Peyer's patch (tissue), 4 donors: ENCODE data around the gene DDI2. TPM values are rescaled to one million over a fixed set of nuclear protein-coding genes. Genes with fewer than 3 reads are reported as not detected.

Experiments used
- DNase-seq, 3 donors: peaks; one replicate each; pipeline ENCODE4 v3.0.0-alpha.2; 2017 to 2019
- H3K27ac ChIP-seq, 4 donors: fragments of 200-600 bp; sonication (generic); one replicate each; pipeline ENCODE4 v1.5.1; 2016 to 2019
- H3K27me3 ChIP-seq, 2 donors: fragments of 200-600 bp; sonication (generic); one replicate each; pipeline ENCODE4 v1.5.1; 2019
- H3K36me3 ChIP-seq, 3 donors: fragments of 200-600 bp; sonication (generic); one replicate each; pipeline ENCODE4 v1.5.1; 2016 to 2019
- H3K4me1 ChIP-seq, 4 donors: fragments of 200-600 bp; sonication (generic); one replicate each; pipeline ENCODE4 v1.5.1; 2016 to 2019
- H3K4me3 ChIP-seq, 4 donors: fragments of 200-600 bp; sonication (generic); 1 replicate in 3 of 4; 2 replicates in 1 of 4; pipeline ENCODE4 v1.5.1; 2016 to 2019; ENCODE audit warnings: mild to moderate bottlenecking in 1 of 4
- H3K9me3 ChIP-seq, 4 donors: fragments of 200-600 bp; sonication (generic); one replicate each; pipeline ENCODE4 v1.5.1; 2016 to 2019; ENCODE audit warnings: mild to moderate bottlenecking in 1 of 4
- CTCF ChIP-seq, 6 experiments: fragments of 450-650 bp in 4 of 6; fragments of 200-600 bp in 2 of 6; sonication (generic) in 1 of 6; IDR thresholded peaks; one replicate each; pipeline ENCODE4 v1.5.1; 2017 to 2019; ENCODE audit warnings: antibody characterized with exemption in 6 of 6, mild to moderate bottlenecking in 3 of 6, moderate library complexity in 1 of 6
- POLR2A ChIP-seq, 2 donors: fragments of 450-650 bp; IDR thresholded peaks; one replicate each; pipeline ENCODE4 v1.5.1; 2017; ENCODE audit warnings: antibody characterized with exemption in 2 of 2, mild to moderate bottlenecking in 2 of 2, moderate library complexity in 2 of 2
- total RNA-seq, 4 donors: library from RNA; depleted of rRNA; stranded (reverse); fragments of >200 nt; gene quantifications; one replicate each; pipeline ENCODE4 v1.1.0, GENCODE V29; 2016

The DDI2 gene
- total RNA-seq, 4 donors from 2014 or later, result 56.0 to 97.1 (median 68.5) TPM

GRCh38 chr1:15626269-15626950, 9.2 kb downstream of the DDI2 start:
- Histone ChIP-seq H3K27me3 (no peaks in the 10 kb centered on the region), H3K4me3 (no peak overlapping the region), H3K27ac (no peak overlapping the region), H3K9me3 (no peaks in the 10 kb centered on the region), H3K4me1 (peaks cover 0 to 31% (median 2%) of the 10 kb centered on the region in 4 donors), H3K36me3 (peaks cover 0 to 34% (median 0%) of the 10 kb centered on the region in 3 donors)
- TF ChIP-seq POLR2A (IDR thresholded peaks at IDR 0.05), result no peak
- TF ChIP-seq CTCF (IDR thresholded peaks at IDR 0.05), result no peak
- no peak for DNase-seq

GRCh38 chr1:15627343-15627988, 10.2 kb downstream of the DDI2 start:
- no peak for TF ChIP-seq POLR2A (IDR thresholded peaks at IDR 0.05)
- no peak for TF ChIP-seq CTCF (IDR thresholded peaks at IDR 0.05)
- Histone ChIP-seq H3K36me3 (peaks cover 0 to 44% (median 0%) of the 10 kb centered on the region in 3 donors), H3K27me3 (no peaks in the 10 kb centered on the region), H3K4me1 (peaks cover 0 to 26% (median 1%) of the 10 kb centered on the region in 4 donors), H3K27ac (no peak overlapping the region), H3K4me3 (no peak overlapping the region), H3K9me3 (no peaks in the 10 kb centered on the region)
- DNase-seq, result no peak

GRCh38 chr1:15628003-15628402, 10.7 kb downstream of the DDI2 start:
- no peak for DNase-seq
- Histone ChIP-seq H3K36me3 (peaks cover 0 to 48% (median 0%) of the 10 kb centered on the region in 3 donors), H3K27me3 (no peaks in the 10 kb centered on the region), H3K27ac (no peak overlapping the region), H3K4me3 (no peak overlapping the region), H3K9me3 (no peaks in the 10 kb centered on the region), H3K4me1 (peaks cover 0 to 25% (median 0%) of the 10 kb centered on the region in 4 donors)
- TF ChIP-seq CTCF (IDR thresholded peaks at IDR 0.05), result no peak
- TF ChIP-seq POLR2A (IDR thresholded peaks at IDR 0.05), result no peak

GRCh38 chr1:15633756-15634420, 16.6 kb downstream of the DDI2 start:
- DNase-seq, result no peak
- Histone ChIP-seq H3K36me3 (peaks cover 0 to 93% (median 0%) of the 10 kb centered on the region in 3 donors), H3K4me1 (no peaks in the 10 kb centered on the region)

GRCh38 chr1:15636436-15636835, 19.2 kb downstream of the DDI2 start:
- TF ChIP-seq POLR2A (IDR thresholded peaks at IDR 0.05) (no peak), CTCF (IDR thresholded peaks at IDR 0.05) (no peak)
- no peaks in the 10 kb centered on the region for H3K4me1 ChIP-seq
- H3K36me3 ChIP-seq, result peaks cover 0 to 98% (median 0%) of the 10 kb centered on the region in 3 donors
- H3K27me3 ChIP-seq, result no peaks in the 10 kb centered on the region
- no peak overlapping the region for H3K4me3 ChIP-seq
- no peaks in the 10 kb centered on the region for H3K9me3 ChIP-seq
- DNase-seq, result no peak
- no peak overlapping the region for H3K27ac ChIP-seq

More at GRCh38 chr1:15633756-15634420, 16.6 kb downstream of the DDI2 start:
- Histone ChIP-seq H3K4me3 (no peak overlapping the region), H3K27ac (no peak overlapping the region), H3K9me3 (no peaks in the 10 kb centered on the region), H3K27me3 (no peaks in the 10 kb centered on the region)
- TF ChIP-seq POLR2A (IDR thresholded peaks at IDR 0.05) (no peak), CTCF (IDR thresholded peaks at IDR 0.05) (no peak)
